Left colon (tissue), 2 donors: Measurements from ENCODE around the gene TGFB2. TPM values are rescaled to one million over a fixed set of nuclear protein-coding genes. Genes with fewer than 3 reads are reported as not detected.

Experiments used
- ATAC-seq: fragments of 200-7000 bp; cut with Tn5 transposase; one replicate; pipeline ENCODE4 v1.9.1; 2020; ENCODE audit warnings: mild to moderate bottlenecking, moderate library complexity
- DNase-seq, 2 donors: peaks; one replicate each; pipeline ENCODE4 v3.0.0-alpha.2; 2020
- intact Hi-C, 2 donors: fragments of 100-400 bp; cut with DNase I in 1 of 2; cut with micrococcal nuclease in 1 of 2; formaldehyde crosslinking; loops; one replicate each; pipeline versions ENCODE4 v1.11.2 to v1.14.0; 2022; cut with DNase I, micrococcal nuclease
- total RNA-seq, 2 donors: library from RNA; stranded (reverse); fragmentation: NEBNext Ultra II Directional; extraction: Animal tissue kit (Norgen Biotek cat#: 25700); gene quantifications; one replicate each; pipeline ENCODE4 v1.2.1, GENCODE V29; 2021
- donor health status: DM: no; HTN: no; CAD: no.
- donor health status: DM: yes; HTN: yes; CAD: no.

The TGFB2 gene
- total RNA-seq, 2 donors from 2014 or later = 0.49 to 2.5 TPM

DNA sequence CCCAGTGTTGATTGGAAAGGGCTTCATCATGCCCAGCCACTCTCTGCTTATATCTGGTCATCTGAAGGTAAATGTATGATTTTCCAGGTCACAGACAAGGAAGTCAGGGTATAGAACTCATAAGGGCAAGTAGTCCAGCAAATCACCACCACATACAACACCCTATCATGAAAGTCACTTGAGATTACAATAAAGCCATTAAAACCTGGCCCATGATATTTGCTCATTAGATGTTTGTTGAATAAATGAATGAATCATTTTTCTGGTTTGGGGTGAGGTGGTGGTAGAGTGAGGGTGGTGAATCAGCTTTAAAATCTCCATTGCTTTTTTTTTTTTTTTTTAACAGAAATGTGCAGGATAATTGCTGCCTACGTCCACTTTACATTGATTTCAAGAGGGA lies 91.9 kb downstream of the TGFB2 start:
- intact Hi-C loops = no loop called here
- DNase-seq (no peak), ATAC-seq (no peak)

GRCh38 chr1:218439541-218440295 lies 94.6 kb downstream of the TGFB2 start:
- ATAC-seq (no peak), DNase-seq (no peak)
- intact Hi-C loops = no loop called here

DNA sequence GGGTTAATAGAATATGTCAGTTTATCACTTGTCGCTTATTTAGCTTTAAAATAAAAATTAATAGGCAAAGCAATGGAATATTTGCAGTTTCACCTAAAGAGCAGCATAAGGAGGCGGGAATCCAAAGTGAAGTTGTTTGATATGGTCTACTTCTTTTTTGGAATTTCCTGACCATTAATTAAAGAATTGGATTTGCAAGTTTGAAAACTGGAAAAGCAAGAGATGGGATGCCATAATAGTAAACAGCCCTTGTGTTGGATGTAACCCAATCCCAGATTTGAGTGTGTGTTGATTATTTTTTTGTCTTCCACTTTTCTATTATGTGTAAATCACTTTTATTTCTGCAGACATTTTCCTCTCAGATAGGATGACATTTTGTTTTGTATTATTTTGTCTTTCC lies 98.1 kb downstream of the TGFB2 start:
- intact Hi-C loops = no loop called here
- ATAC-seq (no peak), DNase-seq (no peak)

DNA sequence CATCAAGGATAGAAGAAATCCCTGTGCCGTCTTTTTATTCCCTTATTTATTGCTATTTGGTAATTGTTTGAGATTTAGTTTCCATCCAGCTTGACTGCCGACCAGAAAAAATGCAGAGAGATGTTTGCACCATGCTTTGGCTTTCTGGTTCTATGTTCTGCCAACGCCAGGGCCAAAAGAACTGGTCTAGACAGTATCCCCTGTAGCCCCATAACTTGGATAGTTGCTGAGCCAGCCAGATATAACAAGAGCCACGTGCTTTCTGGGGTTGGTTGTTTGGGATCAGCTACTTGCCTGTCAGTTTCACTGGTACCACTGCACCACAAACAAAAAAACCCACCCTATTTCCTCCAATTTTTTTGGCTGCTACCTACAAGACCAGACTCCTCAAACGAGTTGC lies 99.0 kb downstream of the TGFB2 start:
- intact Hi-C loops = no loop called here
- no peak for ATAC-seq
- no peak for DNase-seq

DNA sequence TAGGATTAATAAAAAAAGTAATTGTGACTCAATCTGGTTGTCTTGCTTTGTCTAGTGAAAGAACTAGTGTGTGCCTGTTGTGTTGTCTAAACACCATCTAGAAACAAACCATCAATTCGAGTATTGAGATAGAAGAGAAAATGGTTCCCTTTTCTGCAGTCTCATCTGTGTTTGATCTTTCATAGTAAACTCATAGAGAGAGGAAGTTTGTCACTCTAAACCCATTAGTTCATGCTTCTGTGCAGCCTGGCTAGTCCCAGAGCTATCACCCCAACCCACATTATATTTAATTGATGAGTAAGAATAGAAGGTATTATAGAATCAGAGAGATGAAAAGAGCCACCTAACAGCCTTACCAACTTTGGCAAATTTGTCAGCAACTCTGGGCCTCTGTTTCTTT lies 99.5 kb downstream of the TGFB2 start:
- DNase-seq (no peak), ATAC-seq (no peak)
- intact Hi-C loops = no loop called here

GRCh38 chr1:218447010-218447689 lies 102.0 kb downstream of the TGFB2 start:
- ATAC-seq (no peak), DNase-seq (no peak)
- intact Hi-C loops = no loop called here

GRCh38 chr1:218451415-218451814 lies 106.3 kb downstream of the TGFB2 start:
- intact Hi-C loops = no loop called here
- ATAC-seq = no peak
- no peak for DNase-seq

- DNase-seq (no peak), ATAC-seq (no peak)
- intact Hi-C loops = no loop called here
Observed at GRCh38 chr1:218454700-218455282, 109.7 kb downstream of the TGFB2 start.

GRCh38 chr1:218456444-218456843 lies 111.3 kb downstream of the TGFB2 start:
- intact Hi-C loops = no loop called here
- no peak for ATAC-seq

DNA sequence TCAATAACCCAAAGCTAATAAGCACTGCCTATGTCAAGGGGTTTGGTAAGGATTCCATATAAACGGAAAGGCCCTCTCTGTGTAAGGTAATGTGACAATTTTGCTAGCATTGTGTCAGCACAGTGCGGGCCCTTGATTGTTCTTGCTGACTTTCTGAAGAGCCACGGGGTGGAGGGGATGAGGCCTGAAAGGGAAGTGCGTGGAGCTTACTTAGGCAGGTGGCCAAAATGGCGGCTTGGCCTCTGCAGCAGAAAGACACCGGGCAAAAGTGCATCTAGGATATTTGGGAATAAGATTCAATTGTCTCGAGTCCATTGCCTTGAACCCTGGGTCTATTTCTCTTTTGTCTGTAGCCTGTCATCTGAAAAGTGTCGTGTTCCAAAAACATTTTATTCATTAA lies 114.3 kb downstream of the TGFB2 start:
- DNase-seq = no peak
- intact Hi-C loops = no loop called here
- ATAC-seq = no peak

More at GRCh38 chr1:218456444-218456843, 111.3 kb downstream of the TGFB2 start:
- DNase-seq = no peak

DNA sequence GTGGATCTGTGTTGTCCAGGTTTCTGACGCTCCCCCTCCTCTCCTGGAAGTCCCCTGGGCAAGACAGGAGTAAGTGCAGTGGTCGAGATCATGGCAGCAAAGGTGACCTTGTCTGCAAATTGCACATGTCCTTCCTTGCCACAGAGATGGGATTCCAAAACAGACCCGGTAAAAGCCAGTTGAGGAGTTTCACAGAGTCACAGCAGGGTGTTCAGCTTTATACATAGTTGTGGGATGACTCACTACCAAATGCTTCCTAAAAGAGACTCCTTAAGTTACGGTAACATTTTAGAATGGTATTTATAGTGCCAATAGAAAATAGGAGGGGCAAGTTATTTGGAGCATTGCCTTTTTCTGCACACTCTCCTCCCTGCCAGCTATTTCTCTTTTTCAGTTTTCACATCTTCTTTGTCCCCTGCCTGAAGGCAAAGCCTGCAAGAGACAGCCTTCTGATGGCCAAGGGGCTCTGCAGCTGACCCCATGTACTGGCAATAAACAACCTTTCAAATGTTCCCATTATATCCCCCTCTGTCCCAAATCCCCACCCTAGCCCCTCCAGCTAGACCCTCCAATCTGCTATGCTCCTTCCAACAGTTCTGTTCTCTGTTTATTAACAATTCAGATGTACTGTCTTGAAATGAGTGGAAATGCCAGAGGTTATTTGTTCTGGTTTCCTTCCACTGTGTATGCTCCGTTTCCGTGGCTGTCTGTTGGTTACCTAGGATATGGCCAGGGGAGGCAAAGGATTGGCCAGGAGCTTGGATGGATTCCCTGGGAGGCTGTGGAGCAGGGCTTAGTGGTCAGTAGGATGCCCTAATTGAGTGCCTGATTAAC lies 115.0 kb downstream of the TGFB2 start:
- no peak for DNase-seq
- no peak for ATAC-seq
- intact Hi-C loops = no loop called here

GRCh38 chr1:218461351-218461750 lies 116.2 kb downstream of the TGFB2 start:
- intact Hi-C loops = no loop called here
- DNase-seq (no peak), ATAC-seq (no peak)

- no peak for DNase-seq
- ATAC-seq = no peak
- intact Hi-C loops = no loop called here
Observed at GRCh38 chr1:218462116-218462515, 117.0 kb downstream of the TGFB2 start.

GRCh38 chr1:218462587-218462986 lies 117.5 kb downstream of the TGFB2 start:
- intact Hi-C loops = no loop called here
- DNase-seq (no peak), ATAC-seq (no peak)

- ATAC-seq (no peak), DNase-seq (peak; percentile 33 to 39)
- intact Hi-C loops = no loop called here
Observed at GRCh38 chr1:218463194-218464156, 118.3 kb downstream of the TGFB2 start.

- intact Hi-C loops = no loop called here
- no peak for DNase-seq
- ATAC-seq = no peak
Observed at GRCh38 chr1:218464871-218465270, 119.7 kb downstream of the TGFB2 start.

- intact Hi-C loops = no loop called here
- DNase-seq (no peak), ATAC-seq (no peak)
Observed at GRCh38 chr1:218466341-218467010, 121.3 kb downstream of the TGFB2 start.
